Measurements from ENCODE around the gene KRTAP4-12.
"Not testable (repeated sequence)": the region's sequence is repeated elsewhere in the genome, so short reads cannot be mapped to it uniquely, and the experiment has no call there.

The KRTAP4-12 gene

GRCh38 chr17:41123991-41124371, at the start of gene KRTAP4-12:
Gene KRTAP4-12, minus strand, starts transcription at chr17:41124182. Its CDS starts 60 bp downstream, at chr17:41124122.
- DNase-seq (ENCODE audit: low spot score): not testable (repeated sequence)

- no peak for DNase-seq (ENCODE audit: low spot score)
Observed at GRCh38 chr17:41171886-41172285, 47.9 kb upstream of the KRTAP4-12 start.

GRCh38 chr17:41168121-41168520, 44.1 kb upstream of the KRTAP4-12 start, which contains the start of gene KRTAP4-3:
Gene KRTAP4-3, minus strand, starts transcription at chr17:41168221. Its CDS starts 49 bp downstream, at chr17:41168172.
- no peak for DNase-seq (ENCODE audit: low spot score)

GRCh38 chr17:41167561-41167960, 43.6 kb upstream of the KRTAP4-12 start:
- no peak for DNase-seq (ENCODE audit: low spot score)

- DNase-seq (ENCODE audit: low spot score): no peak
Observed at GRCh38 chr17:41163828-41164227, 39.8 kb upstream of the KRTAP4-12 start.

- no peak for DNase-seq (ENCODE audit: low spot score)
Observed at GRCh38 chr17:41160648-41161047, 36.7 kb upstream of the KRTAP4-12 start, which contains the start of gene KRTAP4-4. Gene KRTAP4-4, minus strand, starts transcription at chr17:41160748. Its CDS starts 57 bp downstream, at chr17:41160691.

GRCh38 chr17:41160190-41160589, 36.2 kb upstream of the KRTAP4-12 start:
- DNase-seq (ENCODE audit: low spot score): not testable (repeated sequence)

- peak; percentile 51 for DNase-seq (ENCODE audit: low spot score)
Observed at GRCh38 chr17:41153856-41154255, 29.9 kb upstream of the KRTAP4-12 start.

GRCh38 chr17:41151525-41151924, 27.5 kb upstream of the KRTAP4-12 start:
- no peak for DNase-seq (ENCODE audit: low spot score)

- no peak for DNase-seq (ENCODE audit: low spot score)
Observed at GRCh38 chr17:41150026-41150425, 26.0 kb upstream of the KRTAP4-12 start.

GRCh38 chr17:41149652-41149985, 25.6 kb upstream of the KRTAP4-12 start, which contains the start of gene KRTAP4-5:
Gene KRTAP4-5, minus strand, starts transcription at chr17:41149825. Its CDS starts 58 bp downstream, at chr17:41149767.
- DNase-seq (ENCODE audit: low spot score): no peak

GRCh38 chr17:41148971-41149651, 25.1 kb upstream of the KRTAP4-12 start:
- DNase-seq (ENCODE audit: low spot score): not testable (repeated sequence)

- no peak for DNase-seq (ENCODE audit: low spot score)
Observed at GRCh38 chr17:41147531-41148204, 23.7 kb upstream of the KRTAP4-12 start.

GRCh38 chr17:41145261-41145660, 21.3 kb upstream of the KRTAP4-12 start:
- DNase-seq (ENCODE audit: low spot score): no peak

- no peak for DNase-seq (ENCODE audit: low spot score)
Observed at GRCh38 chr17:41144846-41145245, 20.9 kb upstream of the KRTAP4-12 start.

GRCh38 chr17:41141361-41141760, 17.4 kb upstream of the KRTAP4-12 start:
- DNase-seq (ENCODE audit: low spot score): no peak

GRCh38 chr17:41140360-41141131, 16.6 kb upstream of the KRTAP4-12 start, which contains the start of gene KRTAP4-6:
Gene KRTAP4-6, minus strand, starts transcription at chr17:41140544. Its CDS starts 57 bp downstream, at chr17:41140487.
- no peak for DNase-seq (ENCODE audit: low spot score)

GRCh38 chr17:41139865-41140264, 15.9 kb upstream of the KRTAP4-12 start:
- DNase-seq (ENCODE audit: low spot score): not testable (repeated sequence)

GRCh38 chr17:41133880-41134735, 10.1 kb upstream of the KRTAP4-12 start:
- DNase-seq (ENCODE audit: low spot score): no peak

- no peak for DNase-seq (ENCODE audit: low spot score)
Observed at GRCh38 chr17:41131979-41132378, 8.0 kb upstream of the KRTAP4-12 start.

GRCh38 chr17:41127371-41127770, 3.4 kb upstream of the KRTAP4-12 start:
- DNase-seq (ENCODE audit: low spot score): no peak
